ENCODE results near the gene MORC1.

Gene MORC1

GRCh38 chr3:109023167-109023566 is 94.8 kb downstream of the MORC1 start:
- no peak for DNase-seq

- DNase-seq, result no peak
Measured at GRCh38 chr3:109021556-109021955, 96.4 kb downstream of the MORC1 start.

- no peak for DNase-seq
Measured at GRCh38 chr3:109018828-109019227, 99.1 kb downstream of the MORC1 start.

GRCh38 chr3:109005443-109005842 is 112.5 kb downstream of the MORC1 start:
- no peak for DNase-seq

GRCh38 chr3:108998436-108998835 is 119.5 kb downstream of the MORC1 start:
- DNase-seq, result no peak

- DNase-seq, result no peak
Measured at GRCh38 chr3:108985844-108986243, 132.1 kb downstream of the MORC1 start.

- DNase-seq, result no peak
Measured at GRCh38 chr3:108983051-108983450, 134.9 kb downstream of the MORC1 start.

- DNase-seq, result no peak
Measured at GRCh38 chr3:108976058-108976457, 141.9 kb downstream of the MORC1 start.

- DNase-seq, result no peak
Measured at GRCh38 chr3:108973019-108973418, 144.9 kb downstream of the MORC1 start.

- DNase-seq, result no peak
Measured at GRCh38 chr3:108972482-108972881, 145.5 kb downstream of the MORC1 start.

GRCh38 chr3:108970561-108970960 is 147.4 kb downstream of the MORC1 start:
- no peak for DNase-seq

- no peak for DNase-seq
Measured at GRCh38 chr3:108966773-108967172, 151.2 kb downstream of the MORC1 start.

GRCh38 chr3:108959017-108959416 is 158.9 kb downstream of the MORC1 start:
- DNase-seq, result no peak

GRCh38 chr3:108953700-108954099 is 164.2 kb downstream of the MORC1 start, which contains the start of gene GUCA1C:
GUCA1C (minus strand) TSS chr3:108953879; CDS start chr3:108953762, 117 bp downstream.
- DNase-seq, result no peak

GRCh38 chr3:108953210-108953609 is 164.7 kb downstream of the MORC1 start:
- no peak for DNase-seq

- DNase-seq, result no peak
Measured at GRCh38 chr3:108951820-108952501, 166.0 kb downstream of the MORC1 start.

- no peak for DNase-seq
Measured at GRCh38 chr3:108947855-108948254, 170.1 kb downstream of the MORC1 start.

- DNase-seq, result no peak
Measured at GRCh38 chr3:108946292-108947285, 171.3 kb downstream of the MORC1 start.

- no peak for DNase-seq
Measured at GRCh38 chr3:108940568-108941263, 177.2 kb downstream of the MORC1 start.

GRCh38 chr3:108940166-108940565 is 177.8 kb downstream of the MORC1 start:
- no peak for DNase-seq

- DNase-seq, result no peak
Measured at GRCh38 chr3:108936924-108937689, 180.8 kb downstream of the MORC1 start.

- no peak for DNase-seq
Measured at GRCh38 chr3:108931035-108931434, 186.9 kb downstream of the MORC1 start.

Measured in SIG-M5 (cell line).